Esophagus squamous epithelium (tissue), 4 donors: Measurements from ENCODE around the gene EPB41L4A.

Experiments
- POLR2A ChIP-seq, 4 donors: fragments of 450-650 bp; IDR thresholded peaks; one replicate each; pipeline ENCODE4 v1.6.1; 2017; ENCODE audit warnings: antibody characterized with exemption in 4 of 4, mild to moderate bottlenecking in 4 of 4, moderate library complexity in 3 of 4
- TF ChIP-seq, protein P1 (sequence below), 6 experiments: fragments of 450-650 bp in 4 of 6; fragments of 200-600 bp in 2 of 6; sonication (generic) in 2 of 6; IDR thresholded peaks; one replicate each; pipeline ENCODE4 v1.5.1; 2016 to 2019; ENCODE audit warnings: antibody characterized with exemption in 6 of 6, mild to moderate bottlenecking in 4 of 6, moderate library complexity in 4 of 6

DNA sequence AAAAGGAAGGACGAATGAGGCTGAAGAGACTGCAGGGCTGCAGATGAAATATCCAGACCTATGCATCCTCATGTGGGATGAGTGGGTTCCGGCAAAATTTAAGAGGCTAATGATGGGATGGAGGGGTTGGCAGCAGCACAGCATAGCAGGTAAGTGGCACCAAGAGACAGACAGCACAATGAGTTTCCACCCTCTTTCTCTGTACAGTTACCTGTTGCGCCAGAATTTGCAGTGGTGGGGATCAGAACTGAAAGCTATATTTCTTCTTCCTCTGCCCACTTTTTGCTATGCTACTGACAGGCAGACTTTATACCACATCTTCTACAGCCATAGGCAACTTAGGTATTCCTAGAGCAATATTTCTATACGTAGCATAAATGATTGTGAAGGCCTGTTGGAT, 227.0 kb downstream of the EPB41L4A start:
- TF ChIP-seq, protein P1, sequence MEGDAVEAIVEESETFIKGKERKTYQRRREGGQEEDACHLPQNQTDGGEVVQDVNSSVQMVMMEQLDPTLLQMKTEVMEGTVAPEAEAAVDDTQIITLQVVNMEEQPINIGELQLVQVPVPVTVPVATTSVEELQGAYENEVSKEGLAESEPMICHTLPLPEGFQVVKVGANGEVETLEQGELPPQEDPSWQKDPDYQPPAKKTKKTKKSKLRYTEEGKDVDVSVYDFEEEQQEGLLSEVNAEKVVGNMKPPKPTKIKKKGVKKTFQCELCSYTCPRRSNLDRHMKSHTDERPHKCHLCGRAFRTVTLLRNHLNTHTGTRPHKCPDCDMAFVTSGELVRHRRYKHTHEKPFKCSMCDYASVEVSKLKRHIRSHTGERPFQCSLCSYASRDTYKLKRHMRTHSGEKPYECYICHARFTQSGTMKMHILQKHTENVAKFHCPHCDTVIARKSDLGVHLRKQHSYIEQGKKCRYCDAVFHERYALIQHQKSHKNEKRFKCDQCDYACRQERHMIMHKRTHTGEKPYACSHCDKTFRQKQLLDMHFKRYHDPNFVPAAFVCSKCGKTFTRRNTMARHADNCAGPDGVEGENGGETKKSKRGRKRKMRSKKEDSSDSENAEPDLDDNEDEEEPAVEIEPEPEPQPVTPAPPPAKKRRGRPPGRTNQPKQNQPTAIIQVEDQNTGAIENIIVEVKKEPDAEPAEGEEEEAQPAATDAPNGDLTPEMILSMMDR (IDR thresholded peaks at IDR 0.05), result no peak
- TF ChIP-seq POLR2A (IDR thresholded peaks at IDR 0.05), result no peak
